ENCODE measurements around the gene CFAP70.
"Not testable (repeated sequence)": the region's sequence is repeated elsewhere in the genome, so short reads cannot be mapped to it uniquely, and the experiment has no call there.

CFAP70 gene

DNA sequence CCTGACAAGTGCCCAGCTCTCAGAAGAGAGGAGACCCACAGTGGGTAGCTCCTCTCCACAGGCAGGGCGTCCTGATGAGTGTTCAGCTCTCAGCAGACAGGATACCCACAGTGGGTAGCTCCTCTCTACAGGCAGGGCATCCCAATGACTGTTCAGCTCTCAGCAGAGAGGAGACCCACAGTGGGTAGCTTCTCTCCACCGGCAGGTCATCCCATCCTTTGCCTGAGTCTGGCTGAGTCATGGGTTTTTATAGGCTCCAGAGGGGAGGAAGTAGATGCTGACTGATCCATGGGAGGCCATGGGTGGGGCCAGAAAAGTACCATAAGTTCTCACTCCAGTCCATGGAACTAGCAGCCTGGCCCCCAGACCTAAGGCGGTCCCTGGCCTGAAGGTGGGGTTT, 18.5 kb downstream of the CFAP70 start:
- DNase-seq (ENCODE audit: low read depth in 2 of 2, low spot score in 1 of 2), result no peak

GRCh38 chr10:73339436-73339835, 19.2 kb downstream of the CFAP70 start:
- DNase-seq (ENCODE audit: low read depth in 2 of 2, low spot score in 1 of 2), result no peak

DNA sequence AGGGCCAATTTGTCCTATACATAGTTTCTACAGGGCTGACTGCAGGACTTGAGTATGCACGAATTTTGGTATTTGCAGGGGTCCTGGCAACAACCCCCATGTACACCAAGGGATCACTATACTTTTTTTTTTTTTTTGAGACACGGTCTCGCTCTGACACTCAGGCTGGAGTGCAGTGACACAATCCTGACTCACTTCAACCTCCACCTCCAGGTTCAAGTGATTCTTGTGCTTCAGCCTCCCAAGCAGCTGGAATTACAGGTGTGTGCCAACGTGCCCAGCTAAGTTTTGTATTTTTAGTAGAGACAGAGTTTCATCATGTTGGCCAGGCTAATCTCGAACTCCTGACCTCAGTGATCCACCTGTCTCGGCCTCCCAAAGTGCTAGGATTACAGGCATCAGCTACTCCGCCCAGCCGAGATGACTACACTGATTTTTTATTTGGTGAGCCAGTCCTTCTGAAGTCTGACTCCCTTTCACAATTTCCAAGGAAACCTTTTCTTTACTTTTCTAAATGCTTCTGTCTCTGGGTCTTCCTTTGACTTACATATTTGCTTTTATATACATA, 19.8 kb downstream of the CFAP70 start:
- no peak for DNase-seq (ENCODE audit: low read depth in 2 of 2, low spot score in 1 of 2)

DNA sequence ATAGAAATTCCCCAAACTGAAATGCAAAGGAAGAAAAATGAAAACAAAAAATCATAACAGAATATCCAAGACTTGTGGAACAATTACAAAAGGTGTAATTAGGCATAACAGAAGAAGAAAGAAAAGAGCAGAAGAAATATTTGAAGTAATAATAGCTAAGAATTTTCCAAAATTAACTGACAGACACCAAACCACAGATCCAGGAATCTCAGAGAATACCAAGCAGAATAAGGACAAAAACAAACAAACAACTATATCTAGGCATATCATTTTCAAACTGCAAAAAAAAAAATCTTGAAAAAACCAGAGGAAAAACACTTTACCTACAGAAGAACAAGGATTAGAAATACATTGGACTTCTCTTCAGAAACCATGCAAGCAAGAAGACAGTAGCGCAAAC, 25.5 kb downstream of the CFAP70 start:
- no peak for DNase-seq (ENCODE audit: low read depth in 2 of 2, low spot score in 1 of 2)

DNA sequence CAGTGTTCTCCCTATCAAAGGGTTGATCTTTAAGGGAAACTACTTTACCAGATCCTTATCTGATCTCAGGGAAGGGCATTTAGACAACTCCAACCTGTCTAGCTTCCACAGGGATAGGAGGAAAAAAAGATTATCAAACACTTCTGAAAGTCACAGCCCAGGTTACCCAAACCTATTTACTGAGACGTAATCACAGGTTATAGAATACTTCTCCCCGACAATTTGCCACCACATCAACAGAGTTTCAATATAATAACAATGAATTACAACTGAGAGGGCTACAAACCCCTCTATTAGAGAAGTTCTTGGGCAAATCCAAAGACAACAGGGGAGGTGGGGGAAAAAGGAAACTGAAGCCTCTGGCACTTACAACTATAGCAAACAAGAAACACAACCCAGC, 26.3 kb downstream of the CFAP70 start:
- DNase-seq (ENCODE audit: low read depth in 2 of 2, low spot score in 1 of 2), result no peak

DNA sequence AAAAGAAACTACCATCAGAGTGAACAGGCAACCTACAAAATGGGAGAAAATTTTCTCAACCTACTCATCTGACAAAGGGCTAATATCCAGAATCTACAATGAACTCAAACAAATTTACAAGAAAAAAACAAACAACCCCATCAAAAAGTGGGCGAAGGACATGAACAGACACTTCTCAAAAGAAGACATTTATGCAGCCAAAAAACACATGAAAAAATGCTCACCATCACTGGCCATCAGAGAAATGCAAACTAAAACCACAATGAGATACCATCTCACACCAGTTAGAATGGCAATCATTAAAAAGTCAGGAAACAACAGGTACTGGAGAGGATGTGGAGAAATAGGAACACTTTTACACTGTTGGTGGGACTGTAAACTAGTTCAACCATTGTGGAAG, 30.1 kb downstream of the CFAP70 start:
- not testable (repeated sequence) for DNase-seq (ENCODE audit: low read depth in 2 of 2, low spot score in 1 of 2)

DNA sequence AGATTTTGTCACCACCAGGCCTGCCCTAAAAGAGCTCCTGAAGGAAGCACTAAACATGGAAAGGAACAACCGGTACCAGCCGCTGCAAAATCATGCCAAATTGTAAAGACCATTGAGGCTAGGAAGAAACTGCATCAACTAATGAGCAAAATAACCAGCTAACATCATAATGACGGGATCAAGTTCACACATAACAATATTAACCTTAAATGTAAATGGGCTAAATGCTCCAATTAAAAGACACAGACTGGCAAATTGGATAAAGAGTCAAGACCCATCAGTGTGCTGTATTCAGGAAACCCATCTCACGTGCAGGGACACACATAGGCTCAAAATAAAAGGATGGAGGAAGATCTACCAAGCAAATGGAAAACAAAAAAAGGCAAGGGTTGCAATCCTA, 33.4 kb downstream of the CFAP70 start:
- DNase-seq (ENCODE audit: low read depth in 2 of 2, low spot score in 1 of 2), result not testable (repeated sequence)

- DNase-seq (ENCODE audit: low read depth in 2 of 2, low spot score in 1 of 2), result not testable (repeated sequence)
These were observed 35.1 kb downstream of the CFAP70 start for GRCh38 chr10:73323582-73323981.

DNA sequence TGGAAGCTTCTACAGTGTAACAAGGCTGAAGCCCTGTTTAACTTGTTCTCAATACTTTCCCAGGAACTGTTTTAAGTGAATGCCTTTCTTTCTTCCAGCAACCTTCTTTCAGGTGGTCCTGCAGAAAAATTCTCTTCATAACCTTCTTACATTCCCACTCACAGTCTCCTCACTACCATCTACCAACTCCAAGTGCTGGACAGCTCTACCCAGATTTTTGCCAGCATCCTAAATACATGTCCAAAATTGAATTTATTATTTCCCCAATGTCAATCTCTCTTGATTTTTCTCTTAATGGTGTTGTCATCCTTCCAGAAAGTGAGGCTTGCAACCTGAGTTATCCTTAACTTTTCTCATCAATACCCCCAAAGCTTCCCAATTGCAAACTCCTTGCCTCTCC, 48.2 kb downstream of the CFAP70 start:
- no peak for DNase-seq (ENCODE audit: low read depth in 2 of 2, low spot score in 1 of 2)

- DNase-seq (ENCODE audit: low read depth in 2 of 2, low spot score in 1 of 2), result no peak
These were observed 51.4 kb downstream of the CFAP70 start for GRCh38 chr10:73307203-73307800.

GRCh38 chr10:73306171-73306708, 52.4 kb downstream of the CFAP70 start:
- DNase-seq (ENCODE audit: low read depth in 2 of 2, low spot score in 1 of 2), result no peak

GRCh38 chr10:73296946-73297345, 61.7 kb downstream of the CFAP70 start:
- DNase-seq (ENCODE audit: low read depth in 2 of 2, low spot score in 1 of 2), result no peak

DNA sequence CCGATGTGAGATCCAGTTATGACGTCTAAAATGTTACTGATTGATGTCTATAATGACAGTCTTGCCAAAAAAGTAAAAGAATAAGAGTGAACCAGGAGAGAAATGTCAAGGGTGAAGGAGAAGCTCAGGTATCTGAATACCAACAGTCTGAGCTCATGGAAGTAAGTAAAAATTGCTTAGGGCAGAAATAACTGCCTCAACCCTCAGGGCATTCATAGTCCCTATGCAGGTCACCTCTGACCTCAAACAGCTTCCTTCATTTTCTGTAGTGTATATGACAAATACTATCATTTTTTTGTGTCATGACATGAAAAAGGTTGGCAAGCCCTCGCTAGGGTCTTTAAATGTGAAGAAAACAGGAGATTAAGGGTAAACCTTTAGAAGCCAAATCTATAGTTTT, 65.2 kb downstream of the CFAP70 start:
- no peak for DNase-seq (ENCODE audit: low read depth in 2 of 2, low spot score in 1 of 2)

GRCh38 chr10:73289958-73290357, 68.7 kb downstream of the CFAP70 start:
- DNase-seq (ENCODE audit: low read depth in 2 of 2, low spot score in 1 of 2), result no peak

DNA sequence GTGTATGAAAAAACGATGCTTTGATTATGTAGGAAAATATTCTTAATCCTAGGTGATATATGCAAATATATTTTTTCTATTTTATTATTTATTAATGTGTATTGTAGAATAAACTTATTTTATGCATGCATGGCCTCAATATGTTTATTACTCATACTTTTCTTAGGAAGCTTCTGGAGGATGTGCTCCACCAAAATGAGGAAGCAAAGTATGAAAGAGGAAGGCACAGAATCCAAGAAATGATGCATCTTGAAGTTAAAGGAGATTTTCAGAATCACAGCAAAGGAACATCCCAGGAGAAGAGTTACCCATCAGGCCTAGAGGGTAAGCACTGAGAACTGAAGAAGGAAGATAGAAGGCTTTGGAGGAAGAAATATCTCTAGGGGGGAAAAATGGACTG, 71.2 kb downstream of the CFAP70 start:
- DNase-seq (ENCODE audit: low read depth in 2 of 2, low spot score in 1 of 2), result no peak

DNA sequence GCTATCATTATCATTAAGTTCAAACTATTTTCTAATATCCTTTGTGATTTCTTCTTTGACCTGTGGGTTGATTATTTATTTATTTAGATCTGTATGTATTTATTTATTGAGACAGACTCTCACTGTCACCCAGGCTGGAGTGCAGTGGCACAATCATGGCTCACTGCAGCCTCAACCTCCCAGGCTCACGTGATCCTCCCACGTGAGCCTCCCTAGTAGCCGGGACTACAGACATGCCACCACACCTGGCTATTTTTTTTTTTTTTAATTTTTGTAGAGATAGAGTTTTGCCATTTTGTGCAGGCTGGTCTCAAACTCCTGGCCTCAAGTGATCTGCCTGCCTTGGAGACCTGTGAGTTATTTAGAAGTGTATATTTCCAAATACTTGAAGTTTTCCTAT, 77.6 kb downstream of the CFAP70 start:
- no peak for DNase-seq (ENCODE audit: low read depth in 2 of 2, low spot score in 1 of 2)

DNA sequence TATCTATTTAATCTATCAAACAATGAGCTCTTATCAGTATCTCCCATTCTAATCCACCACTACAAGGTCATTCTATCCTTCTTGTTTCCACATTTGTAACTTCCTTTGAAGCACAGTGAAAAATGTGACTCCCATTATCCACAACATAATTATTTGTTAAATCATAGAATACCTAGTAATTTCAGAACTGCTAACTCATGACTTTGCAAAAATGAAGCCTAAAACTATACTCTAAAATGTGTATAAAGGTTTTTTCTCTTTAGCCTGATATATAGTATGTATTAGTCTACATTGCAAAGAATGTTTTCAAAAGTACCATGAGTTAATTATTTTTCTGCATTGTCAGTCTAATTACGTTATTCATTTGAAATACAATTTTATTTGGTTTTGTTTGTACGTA, 94.2 kb downstream of the CFAP70 start:
- DNase-seq (ENCODE audit: low read depth in 2 of 2, low spot score in 1 of 2), result no peak

- no peak for DNase-seq (ENCODE audit: low read depth in 2 of 2, low spot score in 1 of 2)
These were observed 94.8 kb downstream of the CFAP70 start for GRCh38 chr10:73263693-73264347.

DNA sequence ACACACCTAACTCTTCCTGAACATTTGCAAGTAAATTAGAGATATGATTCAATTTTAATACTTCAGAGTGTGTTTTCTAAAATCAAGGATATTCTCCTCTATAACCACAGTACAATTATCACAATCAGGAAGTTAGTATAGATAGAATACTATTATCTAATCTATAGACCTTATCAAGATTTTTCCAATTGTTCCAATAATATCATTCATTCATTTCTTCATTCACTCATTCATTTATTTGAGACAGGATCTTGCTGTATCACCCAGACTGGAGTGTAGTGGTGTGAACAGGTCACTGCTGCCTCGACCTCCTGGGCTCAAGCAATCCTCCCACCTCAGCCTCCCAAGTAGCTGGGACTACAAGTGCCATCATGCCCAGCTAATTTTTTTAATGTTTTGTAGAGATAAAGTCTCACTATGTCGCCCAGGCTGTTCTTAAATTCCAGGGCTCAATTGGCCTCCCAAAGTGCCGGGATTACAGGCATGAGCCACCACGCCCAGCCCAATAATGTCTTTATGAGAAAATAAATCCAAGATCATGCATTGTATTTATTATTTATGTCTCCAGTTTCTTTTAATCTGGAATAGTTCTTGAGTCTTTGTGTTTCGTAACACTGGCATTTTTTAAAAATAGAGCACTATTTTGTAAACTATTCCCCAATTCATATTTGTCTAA, 95.6 kb downstream of the CFAP70 start:
- no peak for DNase-seq (ENCODE audit: low read depth in 2 of 2, low spot score in 1 of 2)

DNA sequence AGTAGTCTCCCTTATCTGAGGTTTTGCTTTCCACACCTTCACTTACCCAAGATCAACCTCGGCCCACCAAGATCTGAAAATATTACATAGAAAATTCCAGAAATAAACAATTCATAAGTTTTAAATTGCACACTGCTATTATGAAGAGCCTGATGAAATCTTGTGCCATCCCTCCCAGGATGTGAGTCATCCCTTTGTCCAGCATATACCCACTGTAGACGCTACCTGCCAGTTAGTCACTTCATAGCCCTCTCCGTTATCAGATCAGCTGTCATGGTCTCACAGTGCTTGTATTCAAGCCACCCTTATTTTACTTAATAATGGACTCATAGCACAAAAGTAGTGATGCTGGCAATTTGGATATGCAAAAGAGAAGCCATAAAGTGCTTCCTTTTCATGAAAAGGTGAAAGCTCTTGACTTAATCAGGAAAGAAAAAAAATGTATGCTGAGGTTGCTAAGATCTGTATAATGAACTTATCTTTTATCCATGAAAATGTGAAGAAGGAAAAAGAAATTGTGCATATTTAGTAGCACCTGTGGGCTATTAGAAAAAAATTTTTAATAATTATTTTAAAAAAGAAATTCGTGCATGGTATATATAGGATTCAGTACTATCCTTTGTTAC, 96.4 kb downstream of the CFAP70 start:
- no peak for DNase-seq (ENCODE audit: low read depth in 2 of 2, low spot score in 1 of 2)

- DNase-seq (ENCODE audit: low read depth in 2 of 2, low spot score in 1 of 2), result no peak
These were observed 97.2 kb downstream of the CFAP70 start for GRCh38 chr10:73261362-73261995.

All from stimulated activated CD8-positive, alpha-beta memory T cell treated with anti-CD3 and anti-CD28 coated beads, Interleukin-4, amount 100 ng/mL, for 1 hour (primary cell).